ENCODE results near the gene RPEL1. TPM values are rescaled to one million over a fixed set of nuclear protein-coding genes. Genes with fewer than 3 reads are reported as not detected.
"Not testable (repeated sequence)": the region's sequence is repeated elsewhere in the genome, so short reads cannot be mapped to it uniquely, and the experiment has no call there.

Gene RPEL1
- not detected for total RNA-seq

DNA sequence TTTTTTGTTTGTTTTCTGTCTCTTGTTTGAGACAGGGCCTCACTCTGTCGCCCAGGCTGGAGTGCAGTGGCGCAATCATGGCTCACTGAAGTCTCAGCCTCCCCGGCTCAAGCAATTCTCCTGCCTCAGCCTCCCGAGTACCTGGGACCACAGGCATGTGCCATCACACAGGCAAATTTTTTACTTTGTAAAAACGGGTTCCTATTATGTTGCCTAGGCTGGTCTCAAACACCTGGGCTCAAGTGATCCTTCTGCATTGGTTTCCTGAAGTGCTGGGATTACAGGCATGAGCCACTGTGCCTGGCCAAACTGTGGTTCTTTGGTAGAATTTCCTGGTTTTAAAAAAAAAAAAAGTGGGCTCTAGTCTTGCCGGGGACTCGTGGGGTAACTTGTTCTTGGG lies at the start of gene RPEL1:
Gene RPEL1 (plus strand): TSS at position 301 of the 400 bp plus-strand sequence. CDS start 110 bp downstream, outside the sequence.
- DNase-seq, result not testable (repeated sequence)

DNA sequence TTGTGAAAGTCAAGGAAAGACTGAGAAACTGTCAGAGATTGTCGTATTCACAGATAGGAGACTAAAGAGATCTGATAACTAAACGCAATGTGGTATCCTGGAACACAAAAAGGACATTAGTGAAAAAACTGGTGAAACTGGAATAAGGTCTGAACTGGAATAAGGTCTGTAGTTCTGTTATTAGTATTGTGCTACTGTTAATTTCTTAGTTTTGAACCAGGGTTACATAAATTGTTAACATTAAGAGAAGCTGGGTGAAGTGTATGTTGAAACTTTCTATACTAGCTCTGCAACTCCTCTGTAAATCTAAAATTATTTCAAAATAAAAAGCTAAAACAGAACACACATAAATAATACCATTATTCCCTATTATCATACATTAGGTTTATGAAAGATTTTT lies 49.2 kb upstream of the RPEL1 start:
- no peak for DNase-seq

DNA sequence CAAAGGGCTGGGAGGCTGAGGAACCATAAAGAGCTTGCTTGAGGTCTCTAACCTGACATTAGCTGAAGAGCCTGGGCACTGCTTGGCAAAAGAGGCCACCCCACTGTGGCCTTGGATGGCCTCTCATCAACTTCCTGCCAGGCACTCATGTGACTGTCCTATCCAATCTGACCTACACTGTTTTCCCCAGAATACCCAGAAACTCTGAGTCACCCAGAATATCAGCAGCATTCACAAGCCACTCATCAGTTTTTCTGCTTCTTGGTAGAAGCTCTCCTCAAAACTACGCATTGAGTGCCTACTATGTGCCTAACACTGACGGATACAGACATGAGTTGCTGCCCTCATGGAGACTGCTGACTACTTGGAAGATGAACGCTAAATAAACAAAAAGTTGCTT lies 48.5 kb upstream of the RPEL1 start:
- no peak for DNase-seq

DNA sequence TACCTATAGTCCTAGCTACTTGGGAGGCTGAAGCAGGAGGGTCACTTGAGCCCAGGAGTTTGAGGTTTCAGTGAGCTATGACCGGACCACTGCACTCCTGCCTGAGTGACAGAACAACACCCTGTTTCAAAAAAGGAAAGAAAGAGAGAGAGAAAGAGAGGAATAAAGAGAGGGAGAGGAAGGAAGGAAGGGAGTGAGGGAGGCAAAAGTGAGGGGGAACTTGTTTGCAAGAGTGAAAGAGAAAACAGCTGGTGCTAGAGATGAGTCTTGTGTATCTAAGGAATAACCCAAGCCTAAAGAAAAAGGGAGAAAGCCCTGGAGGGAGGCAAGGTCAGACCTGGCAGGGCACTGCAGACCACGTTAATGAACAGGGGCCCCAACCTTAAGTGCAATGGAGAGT lies 47.8 kb upstream of the RPEL1 start:
- DNase-seq, result no peak

DNA sequence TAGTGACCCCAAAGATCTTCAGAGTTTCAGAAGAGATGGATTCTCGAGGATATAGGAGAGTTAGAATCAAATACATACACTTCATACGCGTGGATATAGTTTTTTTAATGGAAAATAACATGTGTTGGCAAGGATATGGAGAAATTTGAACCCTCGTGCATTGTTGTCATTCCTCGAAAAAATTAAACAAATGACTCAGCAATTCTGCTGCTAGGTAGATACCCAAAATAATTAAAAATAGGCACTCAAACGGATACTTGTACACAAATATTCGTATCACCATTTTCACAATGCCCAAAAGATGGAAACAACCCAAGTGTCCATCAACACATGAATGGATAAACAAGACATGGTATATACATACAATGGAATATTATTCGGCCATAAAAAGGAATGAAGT lies 47.0 kb upstream of the RPEL1 start:
- no peak for DNase-seq

DNA sequence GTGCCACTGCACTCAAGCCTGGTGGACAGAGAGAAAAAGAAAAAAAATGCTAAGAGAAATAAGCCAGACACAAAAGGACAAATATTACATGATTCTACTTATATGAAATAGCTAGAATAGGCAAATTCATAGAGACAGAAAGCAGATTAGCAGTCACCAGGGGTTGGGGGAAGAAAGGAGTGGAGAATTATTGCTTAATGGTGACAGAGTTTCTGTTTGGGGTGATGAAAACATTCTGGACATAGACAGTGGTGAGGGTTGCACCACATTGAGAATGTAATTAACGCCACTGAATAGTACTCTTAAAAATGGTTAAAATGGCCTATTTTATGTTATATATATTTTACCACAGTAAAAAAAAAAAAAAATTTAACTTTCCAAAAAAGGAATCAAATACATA lies 46.2 kb upstream of the RPEL1 start:
- no peak for DNase-seq

DNA sequence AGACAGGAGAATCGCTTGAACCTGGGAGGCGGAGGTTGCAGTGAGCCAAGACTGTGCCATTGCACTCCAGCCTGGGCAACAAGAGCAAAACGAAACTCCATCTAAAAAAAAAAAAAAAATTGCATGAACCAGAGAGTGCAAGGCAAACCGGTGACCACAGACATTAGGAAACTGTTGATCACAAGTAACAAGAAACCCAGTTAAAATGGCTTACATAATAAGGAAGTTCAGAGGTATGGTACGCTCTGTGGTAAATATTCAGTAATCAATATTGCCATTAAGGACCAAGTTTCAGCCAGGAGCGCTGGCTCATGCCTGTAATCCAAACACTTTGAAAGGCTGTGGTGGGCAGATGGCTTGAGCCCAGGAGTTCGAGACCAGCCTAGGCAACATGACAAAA lies 43.4 kb upstream of the RPEL1 start:
- no peak for DNase-seq

DNA sequence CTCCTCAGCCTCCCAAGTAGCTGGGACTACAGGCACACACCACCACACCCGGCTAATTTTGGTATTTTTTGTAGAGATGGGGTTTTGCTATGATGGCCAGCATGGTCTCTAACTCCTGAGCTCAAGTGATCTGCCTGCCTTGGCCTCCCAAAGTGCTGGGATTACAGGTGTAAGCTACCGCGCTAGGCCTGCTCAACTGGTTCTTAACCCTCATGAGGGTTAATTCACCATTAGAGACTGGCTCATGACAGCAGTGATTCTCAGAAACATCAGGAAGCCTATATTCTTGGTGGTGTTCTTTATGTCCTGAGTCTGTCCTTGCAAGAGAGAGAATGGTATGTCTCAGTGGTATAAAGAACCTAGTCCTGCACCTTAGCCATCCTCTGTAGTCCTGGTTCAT lies 42.2 kb upstream of the RPEL1 start:
- DNase-seq, result no peak

DNA sequence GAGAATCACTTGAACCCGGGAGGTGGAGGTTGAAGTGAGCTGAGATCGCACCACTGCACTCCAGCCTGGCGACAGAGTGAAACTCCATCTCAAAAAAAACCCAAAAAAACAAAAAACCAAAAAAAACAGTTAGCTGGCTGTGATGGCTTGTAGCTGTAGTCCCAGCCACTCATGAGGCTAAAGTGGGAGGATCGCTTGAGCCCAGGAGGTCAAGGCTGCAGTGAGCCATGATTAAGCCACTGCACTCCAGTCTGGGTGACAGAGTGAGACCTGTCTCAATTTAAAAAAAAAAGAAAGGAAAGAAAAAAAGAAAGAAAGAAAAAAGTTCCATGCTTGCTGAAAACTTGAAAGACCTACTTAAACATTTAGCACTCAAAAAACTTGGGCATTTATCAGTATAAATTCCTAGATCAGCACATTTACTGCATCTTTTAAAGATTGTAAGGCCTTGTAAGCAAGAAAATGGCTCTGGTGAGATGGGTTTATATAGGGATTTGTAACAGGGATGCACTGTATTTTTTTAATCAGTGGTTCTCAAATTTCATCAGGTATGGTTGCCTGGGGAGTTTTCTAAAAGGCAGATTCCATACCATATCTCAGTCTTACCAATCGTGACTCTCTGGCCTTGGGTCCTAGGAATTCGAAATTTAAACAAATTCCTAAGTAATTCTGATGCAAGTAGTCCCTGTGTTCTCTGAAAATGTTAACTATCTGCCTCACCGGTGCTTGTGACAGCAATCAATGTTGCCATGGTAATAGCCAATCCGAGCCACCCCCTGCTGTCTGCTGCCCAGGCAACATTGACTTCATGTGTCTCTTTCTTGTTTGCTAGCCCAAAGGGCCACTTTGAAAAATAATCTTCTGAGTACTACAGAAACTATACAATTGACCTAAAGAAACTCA lies 41.1 kb upstream of the RPEL1 start:
- no peak for DNase-seq

DNA sequence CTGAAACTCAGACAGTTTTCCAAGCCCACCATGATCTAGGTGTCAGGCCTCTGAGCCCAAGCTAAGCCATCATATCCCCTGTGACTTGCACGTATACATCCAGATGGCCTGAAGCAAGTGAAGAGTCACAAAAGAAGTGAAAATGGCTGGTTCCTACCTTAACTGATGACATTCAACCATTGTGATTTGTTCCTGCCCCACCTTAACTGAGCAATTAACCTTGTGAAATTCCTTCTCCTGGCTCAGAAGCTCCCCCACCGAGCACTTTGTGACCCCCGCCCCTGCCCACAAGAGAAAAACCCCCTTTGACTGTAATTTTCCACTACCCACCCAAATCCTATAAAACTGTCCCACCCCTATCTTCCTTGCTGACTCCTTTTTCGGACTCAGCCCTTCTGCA lies 40.3 kb upstream of the RPEL1 start:
- DNase-seq, result not testable (repeated sequence)

DNA sequence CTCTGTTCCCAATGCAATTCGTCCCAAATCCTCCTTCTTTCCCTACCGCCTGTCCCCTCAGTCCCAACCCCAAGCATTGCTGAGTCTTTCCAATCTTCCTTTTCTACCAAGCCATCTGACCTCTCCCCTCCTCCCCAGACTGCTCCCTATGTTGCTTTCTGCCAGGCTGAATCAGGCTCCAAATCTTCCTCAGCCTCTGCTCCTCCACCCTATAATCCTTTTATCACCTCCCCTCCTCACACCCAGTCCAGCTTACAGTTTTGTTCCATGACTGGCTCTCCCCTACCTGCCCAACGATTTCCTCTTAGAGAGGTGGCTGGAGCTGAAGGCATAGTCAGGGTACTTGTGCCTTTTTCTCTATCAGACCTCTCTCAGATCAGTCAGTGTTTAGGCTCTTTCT lies 39.0 kb upstream of the RPEL1 start:
- DNase-seq, result not testable (repeated sequence)

DNA sequence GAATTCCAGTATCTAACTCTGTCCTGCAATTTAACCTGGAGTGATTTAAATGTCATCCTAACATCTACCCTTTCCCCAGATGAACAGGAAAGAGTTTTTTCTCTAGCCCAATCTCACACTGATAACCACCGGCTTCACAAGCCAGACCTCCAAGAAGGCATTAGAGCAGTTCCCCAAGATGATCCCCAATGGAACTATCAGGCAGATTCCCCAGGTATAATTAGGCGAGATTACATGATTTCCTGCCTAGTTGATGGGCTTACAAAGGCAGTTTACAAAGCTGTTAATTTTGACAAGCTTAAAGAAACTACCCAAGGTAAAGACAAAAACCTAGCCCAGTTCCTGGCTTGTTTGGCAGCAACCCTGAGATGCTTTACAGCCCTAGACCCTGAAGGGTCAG lies 38.5 kb upstream of the RPEL1 start:
- DNase-seq, result no peak

DNA sequence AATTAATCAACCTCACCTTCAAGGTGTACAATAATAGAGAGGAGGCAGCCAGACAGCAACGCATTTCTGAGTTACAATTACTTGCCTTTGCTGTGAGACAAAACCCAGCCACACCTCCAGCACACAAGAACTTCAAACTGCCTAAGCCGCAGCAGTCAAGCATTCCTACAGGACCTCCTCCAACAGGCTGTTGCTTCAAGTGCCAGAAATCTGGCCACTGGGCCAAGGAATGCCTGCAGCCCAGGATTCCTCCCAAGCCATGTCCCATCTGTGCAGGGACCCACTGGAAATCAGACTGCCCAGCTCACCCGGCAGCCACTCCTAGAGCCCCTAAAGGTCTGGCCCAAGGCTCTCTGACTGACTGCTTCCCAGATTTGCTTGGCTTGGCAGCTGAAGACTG lies 38.0 kb upstream of the RPEL1 start:
- DNase-seq, result not testable (repeated sequence)

DNA sequence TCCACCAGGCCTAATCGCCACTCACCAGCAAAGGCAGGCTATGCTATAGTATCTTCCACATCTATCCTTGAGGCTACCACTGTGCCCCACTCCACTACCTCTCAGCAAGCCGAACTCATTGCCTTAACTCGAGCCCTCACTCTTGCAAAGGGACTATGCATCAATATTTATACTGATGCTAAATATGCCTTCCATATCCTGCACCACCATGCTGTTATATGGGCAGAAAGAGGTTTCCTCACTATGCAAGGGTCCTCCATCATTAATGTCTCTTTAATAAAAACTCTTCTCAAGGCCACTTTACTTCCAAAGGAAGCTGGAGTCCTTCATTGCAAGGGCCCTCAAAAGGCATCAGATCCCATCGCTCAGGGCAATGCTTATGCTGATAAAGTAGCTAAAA lies 35.4 kb upstream of the RPEL1 start:
- not testable (repeated sequence) for DNase-seq

DNA sequence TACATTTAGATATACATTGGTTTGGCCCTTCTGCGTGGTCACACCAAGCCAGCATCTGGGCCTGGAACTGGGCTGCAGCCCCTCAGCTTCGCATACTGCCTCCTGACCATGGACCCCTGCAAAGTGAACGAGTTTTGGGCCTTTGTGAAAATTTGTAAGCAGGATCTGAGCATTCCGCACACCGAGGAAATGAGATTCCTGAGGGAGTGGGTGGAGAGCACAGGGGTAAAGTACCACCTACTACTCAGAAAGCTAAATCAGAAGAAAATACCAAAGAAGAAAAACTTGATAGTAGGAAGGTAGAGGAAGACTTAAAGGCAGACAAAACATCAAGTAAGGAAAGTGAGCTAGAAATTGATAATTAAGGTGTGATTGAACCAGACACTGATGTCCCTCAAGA lies 30.1 kb upstream of the RPEL1 start:
- DNase-seq, result no peak

DNA sequence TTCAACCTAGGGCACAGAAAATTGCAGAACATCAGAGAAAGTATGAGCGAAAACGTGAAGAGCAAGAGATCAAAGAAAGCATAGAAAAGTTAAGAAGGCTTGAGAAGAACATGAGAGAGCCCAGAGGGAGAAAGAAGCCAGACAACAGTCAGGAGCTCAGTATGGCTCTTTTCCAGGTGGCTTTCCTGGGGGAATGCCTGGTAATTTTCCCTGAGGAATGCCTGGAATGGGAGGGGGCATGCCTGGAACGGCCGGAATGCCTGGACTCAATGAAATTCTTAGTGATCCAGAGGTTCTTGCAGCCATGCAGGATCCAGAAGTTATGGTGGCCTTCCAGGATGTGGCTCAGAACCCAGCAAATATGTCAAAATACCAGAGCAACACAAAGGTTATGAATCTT lies 29.3 kb upstream of the RPEL1 start:
- DNase-seq, result not testable (repeated sequence)

DNA sequence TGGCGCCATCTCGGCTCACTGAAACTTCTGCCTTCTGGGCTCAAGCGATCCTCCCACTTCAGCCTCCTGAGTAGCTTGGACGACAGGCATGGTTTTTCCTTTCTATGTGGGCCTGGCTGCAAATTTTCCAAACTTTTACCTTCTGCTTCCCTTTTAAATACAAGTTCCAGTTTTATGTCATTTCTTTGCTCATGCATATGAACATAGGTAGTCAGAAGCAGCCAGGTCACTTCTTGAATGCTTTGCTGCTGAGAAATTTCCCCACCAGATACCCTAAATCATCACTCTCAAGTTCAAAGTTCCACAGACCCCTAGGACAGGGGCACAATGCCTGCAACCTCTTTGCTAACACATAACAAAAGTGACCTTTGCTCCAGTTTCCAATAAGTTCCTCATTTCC lies 21.6 kb upstream of the RPEL1 start:
- DNase-seq, result no peak

DNA sequence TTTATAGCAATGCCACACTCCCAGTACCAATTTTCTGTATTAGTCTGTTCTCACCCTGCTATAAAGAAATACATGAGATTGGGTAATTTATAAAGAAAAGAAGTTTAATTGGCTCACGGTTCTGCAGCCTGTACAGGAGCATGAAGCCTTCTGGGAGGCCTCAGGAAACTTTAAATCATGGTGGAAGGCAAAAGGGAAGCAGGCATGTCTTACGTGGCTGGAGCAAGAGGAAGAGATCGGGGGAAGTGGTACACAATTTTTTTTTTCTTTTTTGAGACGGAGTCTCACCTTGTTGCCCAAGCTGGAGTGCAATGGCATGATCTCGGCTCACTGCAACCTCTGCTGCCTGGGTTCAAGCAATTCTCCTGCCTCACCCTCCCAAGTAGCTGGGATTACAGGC lies 21.0 kb upstream of the RPEL1 start:
- DNase-seq, result not testable (repeated sequence)

DNA sequence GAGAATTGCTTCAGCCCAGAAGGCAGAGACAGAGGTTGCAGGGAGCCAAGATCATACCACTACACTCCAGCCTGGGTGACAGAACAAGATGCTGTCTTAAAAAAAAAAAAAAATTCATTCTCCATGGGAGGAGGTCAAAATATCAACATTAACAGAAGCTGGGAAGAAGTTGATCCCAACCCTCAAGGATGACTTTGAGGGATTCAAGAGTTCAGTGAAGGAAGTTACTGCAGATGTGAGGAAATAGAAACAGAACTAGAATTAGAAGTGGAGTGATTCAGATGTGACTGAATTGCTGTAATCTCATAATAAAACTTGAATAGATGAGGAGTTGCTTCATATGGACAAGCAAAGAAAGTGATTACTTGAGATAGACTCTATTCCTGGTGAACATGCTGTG lies 19.7 kb upstream of the RPEL1 start:
- no peak for DNase-seq

DNA sequence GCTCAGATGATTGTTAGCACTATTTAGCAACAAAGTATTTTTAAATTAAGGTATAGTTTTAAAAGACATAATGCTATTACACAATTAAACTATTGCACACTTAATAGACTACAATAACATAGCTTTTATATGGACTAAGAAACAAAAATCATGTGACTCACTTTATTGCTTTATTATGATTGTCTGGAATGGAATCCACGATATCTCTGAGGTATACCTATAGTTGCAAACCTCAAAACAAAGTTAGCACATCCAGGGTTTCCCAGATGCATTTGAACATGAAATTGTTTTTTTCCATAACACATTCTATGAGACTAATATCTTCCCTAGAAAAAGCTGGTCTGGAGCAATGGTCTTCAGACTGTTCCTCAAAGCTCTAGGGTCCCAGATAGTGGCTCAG lies 18.3 kb upstream of the RPEL1 start:
- no peak for DNase-seq

DNA sequence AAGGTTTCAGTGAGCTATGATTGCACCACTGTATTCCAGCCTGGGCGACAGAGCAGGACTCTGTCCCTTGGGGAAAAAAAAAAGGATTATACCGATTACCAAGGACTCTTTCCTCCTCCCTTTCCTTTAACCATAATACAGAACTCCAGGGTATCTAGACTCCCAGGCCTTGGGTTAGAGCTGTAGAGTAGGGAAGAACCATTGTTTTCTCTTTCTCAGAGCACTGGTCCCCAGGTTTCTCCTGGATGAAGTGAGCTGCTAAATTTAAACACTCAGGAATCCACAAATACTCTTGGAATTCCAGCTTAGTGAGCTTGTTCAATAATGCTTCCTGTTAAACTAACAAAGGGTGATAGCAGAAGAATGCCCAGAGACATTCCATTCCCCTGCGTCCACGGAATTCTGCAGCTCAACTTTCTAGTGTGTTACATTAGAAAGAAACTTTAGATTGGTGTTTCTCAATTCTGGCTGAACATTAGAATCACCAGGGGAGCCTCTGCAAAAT lies 14.6 kb upstream of the RPEL1 start:
- DNase-seq, result no peak

DNA sequence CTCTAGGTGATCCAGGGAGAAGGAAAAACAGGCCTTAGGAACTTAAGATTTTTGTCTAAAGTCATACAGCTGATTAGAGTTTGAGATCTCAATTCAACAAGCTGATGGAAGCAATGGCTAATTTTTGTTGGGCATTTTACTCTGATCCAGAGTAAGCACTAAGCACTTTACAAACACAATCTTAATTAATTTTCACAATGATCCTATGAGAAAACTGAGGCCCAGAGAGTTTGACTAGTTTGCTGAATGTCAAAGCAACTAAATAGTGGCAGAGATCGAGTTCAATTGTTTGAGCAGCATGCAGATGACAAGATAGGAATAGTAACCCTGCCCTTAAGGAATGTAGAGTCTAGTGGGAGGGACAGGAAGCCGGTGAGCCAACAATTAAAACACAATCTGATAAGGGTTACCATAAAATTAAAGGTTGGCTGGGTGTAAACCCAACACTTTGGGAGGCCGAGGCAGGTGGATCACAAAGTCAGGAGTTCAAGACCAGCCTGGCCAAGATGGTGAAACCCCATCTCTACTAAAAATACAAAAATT lies 13.5 kb upstream of the RPEL1 start:
- DNase-seq, result no peak

DNA sequence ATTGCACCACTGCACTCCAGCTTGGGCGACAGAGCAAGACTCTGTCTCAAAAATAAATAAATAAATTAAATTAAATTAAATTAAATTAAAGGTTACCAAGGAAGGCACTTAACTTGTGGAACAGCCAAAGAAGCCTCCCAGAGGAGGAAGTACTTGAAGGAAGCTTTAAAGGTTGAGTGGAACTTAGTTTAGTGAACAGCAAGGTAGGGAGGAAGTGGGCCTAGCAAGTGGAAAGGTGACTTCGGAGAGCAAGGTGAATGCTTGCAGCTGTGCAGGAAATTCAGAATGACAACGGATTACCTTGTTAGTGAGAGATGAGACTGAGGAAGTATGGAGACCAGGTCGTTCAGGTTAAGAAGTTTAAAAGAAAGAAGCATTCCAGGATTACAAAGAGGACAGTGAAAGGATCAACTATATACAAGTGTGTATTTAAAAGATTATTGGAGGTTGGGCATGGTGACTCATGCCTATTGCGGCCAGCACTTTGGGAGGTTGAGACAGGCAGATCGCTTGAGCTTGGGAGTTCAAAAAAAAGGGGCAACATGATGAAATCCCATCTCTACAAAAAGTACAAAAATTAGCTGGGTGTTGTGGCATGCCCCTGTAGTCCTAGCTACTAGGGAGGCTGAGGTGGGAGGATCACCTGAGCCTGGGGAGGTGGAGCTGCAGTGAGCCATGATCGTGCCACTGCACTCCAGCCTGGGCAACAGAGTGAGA lies 12.8 kb upstream of the RPEL1 start:
- no peak for DNase-seq

All from tongue (tissue), 2 donors.